ENCODE data around the gene PTK7. TPM values are rescaled to one million over a fixed set of nuclear protein-coding genes. Genes with fewer than 3 reads are reported as not detected.
A peak's percentile ranks its signal among the peaks of the same experiment; 100 is the strongest.

PTK7 gene
- total RNA-seq, 1 experiment from 2014 or later: 42.6 TPM

- no peak for TF ChIP-seq CTCF (IDR thresholded peaks at IDR 0.05; ENCODE audit: unreplicated experiment)
- H3K27ac Mint-ChIP-seq (ENCODE audit: low read depth, unreplicated experiment): peak overlapping the region; percentile 83
- BruUV-seq (replicated peaks): no TSS peak
- peaks cover 32% of the 10 kb centered on the region for H3K36me3 Mint-ChIP-seq (ENCODE audit: insufficient read depth, unreplicated experiment)
- peaks cover 30% of the 10 kb centered on the region for H3K4me1 Mint-ChIP-seq (ENCODE audit: insufficient read depth, unreplicated experiment)
- H3K9me3 Mint-ChIP-seq (ENCODE audit: unreplicated experiment): no peaks in the 10 kb centered on the region
- ChIA-PET POLR2A (interaction anchor here (0.5 to 6.1 kb wide), 23 partner anchors 9 to 1268 kb away, joined by 3 to 44 read pairs (median 4); partner anchors contain the start of genes CUL7, CUL9, GTPBP2 and KLC4), CTCF (interaction anchor here (0.6 to 1.5 kb wide), 10 partner anchors 20 to 721 kb away, joined by 3 to 7 read pairs (median 3); partner anchors contain the start of gene TRERF1)
- intact Hi-C loops (cut with micrococcal nuclease): loop anchor here (5.0 kb wide), 1 partner anchor 345 kb away; the partner anchor contains the start of genes POLR1C and YIPF3
- H3K27me3 Mint-ChIP-seq (ENCODE audit: insufficient read depth, unreplicated experiment): no peaks in the 10 kb centered on the region
- peak overlapping the region; percentile 87 for H3K4me3 Mint-ChIP-seq (ENCODE audit: unreplicated experiment)
- DNase-seq (ENCODE audit: unreplicated experiment): peak; percentile 36
Observed at GRCh38 chr6:43172104-43173007, 96.2 kb downstream of the PTK7 start.

GRCh38 chr6:43173591-43174262, 97.6 kb downstream of the PTK7 start:
- CTCF ChIA-PET: interaction anchor here (0.7 to 1.6 kb wide), 5 partner anchors 19 to 160 kb away, joined by 3 to 7 read pairs (median 5); partner anchors contain the start of genes KLHDC3 and MEA1
- H3K9me3 Mint-ChIP-seq (ENCODE audit: unreplicated experiment): no peaks in the 10 kb centered on the region
- peak overlapping the region; percentile 87 for H3K4me3 Mint-ChIP-seq (ENCODE audit: unreplicated experiment)
- TF ChIP-seq CTCF (IDR thresholded peaks at IDR 0.05; ENCODE audit: unreplicated experiment): no peak
- H3K27me3 Mint-ChIP-seq (ENCODE audit: insufficient read depth, unreplicated experiment): no peaks in the 10 kb centered on the region
- intact Hi-C loops (cut with micrococcal nuclease): loop anchor here (5.0 kb wide), 1 partner anchor 344 kb away; the partner anchor contains the start of genes POLR1C and YIPF3
- peak overlapping the region; percentile 83 for H3K27ac Mint-ChIP-seq (ENCODE audit: low read depth, unreplicated experiment)
- peaks cover 46% of the 10 kb centered on the region for H3K36me3 Mint-ChIP-seq (ENCODE audit: insufficient read depth, unreplicated experiment)
- POLR2A ChIA-PET: interaction anchor here (0.6 to 6.1 kb wide), 16 partner anchors 8 to 622 kb away, joined by 3 to 44 read pairs (median 7); partner anchors contain the start of genes CUL7, CUL9, DNPH1 and KLC4
- no TSS peak for BruUV-seq (replicated peaks)
- peaks cover 30% of the 10 kb centered on the region for H3K4me1 Mint-ChIP-seq (ENCODE audit: insufficient read depth, unreplicated experiment)
- no peak for DNase-seq (ENCODE audit: unreplicated experiment)

DNA sequence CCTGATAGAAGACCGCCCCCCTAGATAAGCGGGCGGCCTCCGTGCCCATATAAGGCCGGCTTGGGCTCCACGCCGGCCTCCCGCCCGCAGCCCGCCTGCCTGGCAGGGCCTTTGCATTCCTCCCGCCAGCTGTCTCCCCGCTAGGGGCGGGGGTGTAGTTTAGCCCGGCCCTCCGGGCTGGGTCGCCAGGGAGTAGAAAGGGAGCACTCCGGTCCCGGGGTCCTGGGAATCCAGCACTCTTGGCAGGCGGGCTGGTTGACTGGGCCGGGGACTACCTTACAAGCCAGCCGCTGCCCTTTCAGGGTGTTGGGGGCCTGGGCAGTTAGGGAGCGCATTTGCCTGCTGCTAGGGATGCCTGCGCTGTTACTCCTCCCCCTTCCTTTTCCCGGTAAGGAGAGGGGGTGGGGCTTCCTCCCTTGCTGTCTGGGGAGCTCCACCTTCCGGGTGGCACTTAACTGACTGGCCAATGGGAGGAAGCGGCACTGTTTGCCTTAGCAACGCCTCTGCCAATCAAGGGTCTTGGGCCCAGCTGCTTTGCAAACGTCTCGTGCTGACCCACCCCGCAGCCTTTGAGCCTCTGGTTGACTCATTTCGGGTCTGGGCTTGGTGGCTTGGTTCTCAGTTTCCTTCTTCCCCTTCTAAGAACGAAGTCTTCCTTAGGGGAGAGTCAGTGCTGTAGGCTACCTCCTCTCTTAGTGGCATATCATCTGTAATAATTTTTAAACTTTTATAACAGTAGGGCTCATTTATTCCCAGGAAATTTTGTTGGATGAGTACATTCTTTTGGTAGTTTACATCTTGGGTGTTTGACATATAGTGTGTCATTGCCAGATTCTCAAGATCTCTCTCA, 98.4 kb downstream of the PTK7 start:
- ChIA-PET CTCF (interaction anchor here (1.2 to 1.6 kb wide), 3 partner anchors 31 to 160 kb away, joined by 4 to 6 read pairs (median 5); partner anchors contain the start of genes DNPH1, KLHDC3 and MEA1), POLR2A (interaction anchor here (0.6 to 6.1 kb wide), 20 partner anchors 7 to 342 kb away, joined by 3 to 44 read pairs (median 4); partner anchors contain the start of genes CNPY3, CUL9, DNPH1 and KLC4)
- H3K27me3 Mint-ChIP-seq (ENCODE audit: insufficient read depth, unreplicated experiment): no peaks in the 10 kb centered on the region
- peak overlapping the region; percentile 83 for H3K27ac Mint-ChIP-seq (ENCODE audit: low read depth, unreplicated experiment)
- no TSS peak for BruUV-seq (replicated peaks)
- peak; percentile 99 for DNase-seq (ENCODE audit: unreplicated experiment)
- H3K9me3 Mint-ChIP-seq (ENCODE audit: unreplicated experiment): no peaks in the 10 kb centered on the region
- no peak for TF ChIP-seq CTCF (IDR thresholded peaks at IDR 0.05; ENCODE audit: unreplicated experiment)
- H3K4me3 Mint-ChIP-seq (ENCODE audit: unreplicated experiment): peak overlapping the region; percentile 87
- H3K36me3 Mint-ChIP-seq (ENCODE audit: insufficient read depth, unreplicated experiment): peaks cover 53% of the 10 kb centered on the region
- intact Hi-C loops (cut with micrococcal nuclease): loop anchor here (5.0 kb wide), 1 partner anchor 343 kb away; the partner anchor contains the start of genes POLR1C and YIPF3
- H3K4me1 Mint-ChIP-seq (ENCODE audit: insufficient read depth, unreplicated experiment): peaks cover 30% of the 10 kb centered on the region
